HG02623 (cell line): Measurements from ENCODE around the gene ST3GAL6.

ENCODE experiments used
- ATAC-seq: cut with Tn5 transposase; IDR thresholded peaks from one replicate; pipeline ENCODE4 v1.9.1; 2021; ENCODE audit warnings: moderate library complexity; ENCODE audit not compliant: unreplicated experiment

Gene ST3GAL6

GRCh38 chr3:98739266-98739665 lies 23.9 kb upstream of the ST3GAL6 start:
- ATAC-seq = no peak

GRCh38 chr3:98740324-98740723 lies 22.8 kb upstream of the ST3GAL6 start:
- ATAC-seq = no peak

GRCh38 chr3:98741121-98741716 lies 21.9 kb upstream of the ST3GAL6 start:
- no peak for ATAC-seq

GRCh38 chr3:98743071-98743470 lies 20.1 kb upstream of the ST3GAL6 start:
- no peak for ATAC-seq

- ATAC-seq = no peak
Observed at GRCh38 chr3:98744283-98744682, 18.9 kb upstream of the ST3GAL6 start.

GRCh38 chr3:98745718-98746117 lies 17.4 kb upstream of the ST3GAL6 start:
- ATAC-seq = no peak

- no peak for ATAC-seq
Observed at GRCh38 chr3:98746122-98746521, 17.0 kb upstream of the ST3GAL6 start.

GRCh38 chr3:98746882-98747281 lies 16.3 kb upstream of the ST3GAL6 start:
- ATAC-seq = no peak

GRCh38 chr3:98750276-98750919 lies 12.7 kb upstream of the ST3GAL6 start:
- ATAC-seq = no peak

- ATAC-seq = no peak
Observed at GRCh38 chr3:98754483-98754882, 8.7 kb upstream of the ST3GAL6 start.

GRCh38 chr3:98755601-98756000 lies 7.5 kb upstream of the ST3GAL6 start:
- no peak for ATAC-seq

GRCh38 chr3:98759629-98760028 lies 3.5 kb upstream of the ST3GAL6 start:
- no peak for ATAC-seq

- ATAC-seq = no peak
Observed at GRCh38 chr3:98761643-98762229, 1.4 kb upstream of the ST3GAL6 start.

GRCh38 chr3:98763819-98764418 lies 779 bp downstream of the ST3GAL6 start:
- ATAC-seq = no peak

- no peak for ATAC-seq
Observed at GRCh38 chr3:98764472-98764884, 1.3 kb downstream of the ST3GAL6 start.

GRCh38 chr3:98765721-98766120 lies 2.6 kb downstream of the ST3GAL6 start:
- ATAC-seq = no peak

- no peak for ATAC-seq
Observed at GRCh38 chr3:98766924-98767323, 3.8 kb downstream of the ST3GAL6 start.

GRCh38 chr3:98768961-98769360 lies 5.8 kb downstream of the ST3GAL6 start:
- ATAC-seq = no peak

- no peak for ATAC-seq
Observed at GRCh38 chr3:98769448-98769847, 6.3 kb downstream of the ST3GAL6 start.

GRCh38 chr3:98770261-98771039 lies 7.3 kb downstream of the ST3GAL6 start:
- ATAC-seq = peak; percentile 84

- ATAC-seq = no peak
Observed at GRCh38 chr3:98772022-98772421, 8.9 kb downstream of the ST3GAL6 start.
